Measurements from ENCODE around the gene LMTK3. TPM values are rescaled to one million over a fixed set of nuclear protein-coding genes. Genes with fewer than 3 reads are reported as not detected.

The LMTK3 gene
- polyA plus RNA-seq, 1 experiment = 0.25 TPM

DNA sequence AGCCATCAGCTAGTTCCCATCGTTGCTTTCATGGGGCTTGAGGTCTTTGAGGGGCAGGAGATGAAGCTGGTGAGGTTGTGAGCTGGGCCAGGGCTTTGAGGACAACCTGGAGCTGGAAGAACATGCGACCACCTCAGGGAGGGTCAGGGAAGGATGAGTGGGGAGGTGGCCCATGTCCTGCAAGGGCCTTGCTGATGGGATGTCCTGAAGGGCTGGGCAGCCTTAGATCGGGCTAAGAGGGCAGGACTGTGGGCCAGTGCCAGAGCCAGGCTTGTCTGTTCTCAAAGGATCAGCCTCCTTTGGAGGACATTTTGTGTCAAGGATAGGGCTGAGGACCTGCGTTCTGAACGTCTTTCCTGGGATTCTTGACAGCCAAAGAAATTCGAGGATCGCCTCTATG is 31.9 kb downstream of the LMTK3 start:
- H3K4me3 ChIP-seq (ENCODE audit: low read depth, low read length) = no peak overlapping the region
- TF ChIP-seq CTCF (IDR thresholded peaks at IDR 0.05; ENCODE audit: low read depth, low read length) = no peak
- no peak for DNase-seq (ENCODE audit: low read depth, low spot score)

DNA sequence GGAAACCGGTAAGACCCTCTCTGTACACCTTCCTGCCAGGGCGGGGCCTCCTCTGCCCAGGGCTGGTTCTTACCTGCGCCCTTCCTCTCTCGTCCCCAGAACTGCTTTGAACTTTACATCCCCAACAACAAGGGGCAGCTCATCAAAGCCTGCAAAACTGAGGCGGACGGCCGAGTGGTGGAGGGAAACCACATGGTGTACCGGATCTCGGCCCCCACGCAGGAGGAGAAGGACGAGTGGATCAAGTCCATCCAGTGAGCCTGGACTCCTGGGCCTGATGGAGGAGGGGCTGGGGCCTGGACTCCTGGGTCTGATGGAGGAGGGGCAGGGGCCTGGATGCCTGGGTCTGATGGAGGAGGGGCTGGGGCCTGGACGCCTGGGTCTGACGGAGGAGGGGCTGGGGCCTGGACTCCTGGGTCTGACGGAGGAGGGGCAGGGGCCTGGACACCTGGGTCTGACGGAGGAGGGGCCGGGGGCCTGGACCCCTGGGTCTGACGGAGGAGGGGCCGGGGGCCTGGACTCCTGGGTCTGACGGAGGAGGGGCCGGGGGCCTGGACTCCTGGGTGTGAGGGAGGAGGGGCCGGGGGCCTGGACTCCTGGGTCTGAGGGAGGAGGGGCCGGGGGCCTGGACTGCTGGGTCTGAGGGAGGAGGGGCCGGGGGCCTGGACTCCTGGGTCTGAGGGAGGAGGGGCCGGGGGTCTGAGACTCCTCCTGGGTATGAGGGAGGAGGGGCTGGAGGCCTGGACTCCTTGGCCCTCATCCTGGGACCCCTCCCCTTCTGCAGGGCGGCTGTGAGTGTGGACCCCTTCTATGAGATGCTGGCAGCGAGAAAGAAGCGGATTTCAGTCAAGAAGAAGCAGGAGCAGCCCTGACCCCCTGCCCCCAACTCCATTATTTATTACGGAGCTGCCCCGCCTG is 33.0 kb downstream of the LMTK3 start:
- TF ChIP-seq CTCF (IDR thresholded peaks at IDR 0.05; ENCODE audit: low read depth, low read length) = no peak
- H3K9me3 ChIP-seq (ENCODE audit: control insufficient read depth, insufficient read depth, low read length) = no peaks in the 10 kb centered on the region; the same call in 1 of the 2 replicates
- POLR2A ChIA-PET = no interaction called here
- no peak for DNase-seq (ENCODE audit: low read depth, low spot score)
- no peaks in the 10 kb centered on the region for H3K27me3 ChIP-seq (ENCODE audit: control insufficient read depth, insufficient read depth, low read length)
- CTCF ChIA-PET = interaction anchor here (1.7 kb wide), 1 partner anchor 11 kb away, joined by 9 read pairs; no protein-coding TSS in a partner anchor
- no peak overlapping the region for H3K4me3 ChIP-seq (ENCODE audit: low read depth, low read length)
- H3K27ac ChIP-seq (ENCODE audit: low read depth, low read length) = no peak overlapping the region

More for the DNA sequence above, 31.9 kb downstream of the LMTK3 start:
- Histone ChIP-seq H3K9me3 (ENCODE audit: control insufficient read depth, insufficient read depth, low read length) (no peaks in the 10 kb centered on the region; the same call in 1 of the 2 replicates), H3K27ac (ENCODE audit: low read depth, low read length) (no peak overlapping the region), H3K27me3 (ENCODE audit: control insufficient read depth, insufficient read depth, low read length) (no peaks in the 10 kb centered on the region)
- CTCF ChIA-PET = interaction anchor here (1.5 to 1.7 kb wide), 2 partner anchors 10 to 110 kb away, joined by 3 to 9 read pairs; no protein-coding TSS in a partner anchor
- POLR2A ChIA-PET = interaction anchor here (0.5 to 1.0 kb wide), 3 partner anchors 10 to 144 kb away, joined by 3 to 5 read pairs (median 4); no protein-coding TSS in a partner anchor

DNA sequence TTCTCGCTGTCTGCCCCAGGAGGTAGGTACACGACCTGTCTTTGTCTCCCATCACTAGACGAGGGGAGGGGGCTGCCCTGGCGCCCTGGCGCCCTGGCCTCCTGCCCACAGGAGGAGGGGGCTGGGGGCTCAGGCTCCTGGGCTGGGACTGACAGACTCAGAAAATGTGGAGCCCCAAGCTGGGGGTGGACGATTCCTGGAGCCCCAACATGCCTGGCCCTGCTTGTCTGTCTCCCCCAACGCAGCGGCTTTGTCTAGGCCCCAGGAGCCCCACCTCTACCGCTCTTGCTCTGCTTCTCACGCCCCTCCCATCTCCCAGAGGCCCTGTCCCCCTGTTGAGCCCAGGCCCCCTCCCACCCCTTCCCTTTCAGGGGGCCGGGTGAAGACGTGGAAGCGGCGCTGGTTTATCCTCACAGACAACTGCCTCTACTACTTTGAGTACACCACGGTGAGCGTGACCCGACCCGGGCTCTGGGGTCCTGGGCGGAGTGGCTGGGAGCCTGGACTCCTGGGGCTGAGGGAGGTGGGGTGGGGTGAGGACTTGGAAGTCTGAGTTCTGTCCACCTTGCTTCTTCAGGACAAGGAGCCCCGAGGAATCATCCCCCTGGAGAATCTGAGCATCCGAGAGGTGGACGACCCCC is 33.8 kb downstream of the LMTK3 start:
- H3K27ac ChIP-seq (ENCODE audit: low read depth, low read length) = no peak overlapping the region
- H3K9me3 ChIP-seq (ENCODE audit: control insufficient read depth, insufficient read depth, low read length) = no peaks in the 10 kb centered on the region; the same call in 1 of the 2 replicates
- no peak for DNase-seq (ENCODE audit: low read depth, low spot score)
- ChIA-PET CTCF (no interaction called here), POLR2A (no interaction called here)
- H3K4me3 ChIP-seq (ENCODE audit: low read depth, low read length) = no peak overlapping the region
- no peaks in the 10 kb centered on the region for H3K27me3 ChIP-seq (ENCODE audit: control insufficient read depth, insufficient read depth, low read length)
- no peak for TF ChIP-seq CTCF (IDR thresholded peaks at IDR 0.05; ENCODE audit: low read depth, low read length)

GRCh38 chr19:48477067-48477685 is 34.5 kb downstream of the LMTK3 start:
- no peak for TF ChIP-seq CTCF (IDR thresholded peaks at IDR 0.05; ENCODE audit: low read depth, low read length)
- H3K9me3 ChIP-seq (ENCODE audit: control insufficient read depth, insufficient read depth, low read length) = no peaks in the 10 kb centered on the region; the same call in 1 of the 2 replicates
- H3K27ac ChIP-seq (ENCODE audit: low read depth, low read length) = no peak overlapping the region
- DNase-seq (ENCODE audit: low read depth, low spot score) = no peak
- no peaks in the 10 kb centered on the region for H3K27me3 ChIP-seq (ENCODE audit: control insufficient read depth, insufficient read depth, low read length)
- H3K4me3 ChIP-seq (ENCODE audit: low read depth, low read length) = no peak overlapping the region
- POLR2A ChIA-PET = no interaction called here
- CTCF ChIA-PET = no interaction called here
